Measurements from ENCODE around the gene DUSP3. TPM values are rescaled to one million over a fixed set of nuclear protein-coding genes. Genes with fewer than 3 reads are reported as not detected.

The DUSP3 gene
- total RNA-seq, 4 donors from 2014 or later = 130 to 182 (median 158) TPM

Other genes starting within 250 kb of the DUSP3 start
- 1 to 10 TPM in 1 of 4 donors, under 1 TPM in 2, not detected in 1; 0.19 to 1.3 (median 0.83) TPM for gene ETV4, start 232.6 kb downstream of the DUSP3 start, total RNA-seq
- gene MEOX1, start 117.1 kb downstream of the DUSP3 start, total RNA-seq = 10 to 100 TPM in 3 of 4 donors, 1 to 10 TPM in 1; 6.6 to 16.1 (median 12.9) TPM
- not detected for gene SOST, start 20.2 kb downstream of the DUSP3 start, total RNA-seq
- gene CFAP97D1, start 1.5 kb upstream of the DUSP3 start, total RNA-seq = under 1 TPM in 1 of 4 donors, not detected in 3; 0.19 TPM
- 1 to 10 TPM; 5.0 to 9.9 (median 6.2) TPM for gene MPP3, start 54.2 kb upstream of the DUSP3 start, total RNA-seq
- gene CD300LG, start 68.2 kb upstream of the DUSP3 start, total RNA-seq = 10 to 100 TPM in 1 of 4 donors, 1 to 10 TPM in 2, under 1 TPM in 1; 0.83 to 12.0 (median 7.3) TPM
- gene MPP2, start 128.6 kb upstream of the DUSP3 start, total RNA-seq = 10 to 100 TPM; 13.3 to 15.9 (median 15.6) TPM
- gene PPY, start 163.5 kb upstream of the DUSP3 start, total RNA-seq = not detected
- not detected for gene PYY, start 175.0 kb upstream of the DUSP3 start, total RNA-seq
- 1 to 10 TPM in 3 of 4 donors, under 1 TPM in 1; 0.83 to 3.4 (median 1.8) TPM for gene NAGS, start 225.6 kb upstream of the DUSP3 start, total RNA-seq
- gene TMEM101, start 236.0 kb upstream of the DUSP3 start, total RNA-seq = 10 to 100 TPM; 22.9 to 30.7 (median 27.2) TPM

Data from esophagus muscularis mucosa (tissue), 4 donors.